Gastrocnemius medialis (tissue), 4 donors: ENCODE results near the gene DIP2C.

Source experiments
- CTCF ChIP-seq, 5 experiments: fragments of 450-650 bp in 3 of 5; fragments of 200-600 bp in 2 of 5; sonication (generic) in 2 of 5; IDR thresholded peaks in 4 of 5; conservative IDR thresholded peaks in 1 of 5; 1 replicate in 4 of 5; 2 replicates in 1 of 5; pipeline ENCODE4 v1.5.1; 2016 to 2019; ENCODE audit warnings: antibody characterized with exemption in 5 of 5, mild to moderate bottlenecking in 3 of 5, moderate library complexity in 3 of 5
- POLR2A ChIP-seq, 2 donors: fragments of 450-650 bp; IDR thresholded peaks; one replicate each; pipeline ENCODE4 v1.6.1; 2017; ENCODE audit warnings: antibody characterized with exemption in 2 of 2, mild to moderate bottlenecking in 2 of 2, moderate library complexity in 2 of 2

DNA sequence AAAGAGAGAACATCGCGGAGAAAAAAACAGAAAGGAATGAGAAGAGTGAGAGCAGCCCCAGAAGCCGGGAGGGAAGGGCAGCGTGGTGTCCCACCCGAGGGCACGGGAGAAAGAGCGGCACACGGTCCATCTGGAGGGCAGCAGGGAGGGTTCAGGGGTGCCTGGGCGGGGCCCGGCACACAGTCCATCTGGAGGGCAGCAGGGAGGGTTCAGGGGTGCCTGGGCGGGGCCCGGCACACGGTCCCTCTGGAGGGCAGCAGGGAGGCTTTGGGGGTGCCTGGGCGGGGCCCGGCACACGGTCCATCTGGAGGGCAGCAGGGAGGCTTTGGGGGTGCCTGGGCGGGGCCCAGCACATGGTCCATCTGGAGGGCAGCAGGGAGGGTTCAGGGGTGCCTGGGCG is 381.8 kb downstream of the DIP2C start:
- no peak for TF ChIP-seq CTCF (IDR thresholded peaks at IDR 0.05 in 4 of 5, conservative IDR thresholded peaks at IDR 0.05 in 1 of 5)
- TF ChIP-seq POLR2A (IDR thresholded peaks at IDR 0.05), result no peak
